ENCODE results near the gene OR8G5.

The OR8G5 gene

GRCh38 chr11:124285610-124286344 lies 29.6 kb downstream of the OR8G5 start:
- no peak for DNase-seq (ENCODE audit: low spot score)

GRCh38 chr11:124294687-124295086 lies 38.5 kb downstream of the OR8G5 start:
- DNase-seq (ENCODE audit: low spot score), result no peak

GRCh38 chr11:124296016-124296415 lies 39.8 kb downstream of the OR8G5 start:
- no peak for DNase-seq (ENCODE audit: low spot score)

GRCh38 chr11:124297921-124298320 lies 41.7 kb downstream of the OR8G5 start:
- no peak for DNase-seq (ENCODE audit: low spot score)

GRCh38 chr11:124301548-124301947 lies 45.4 kb downstream of the OR8G5 start:
- peak; percentile 25 for DNase-seq (ENCODE audit: low spot score)

- DNase-seq (ENCODE audit: low spot score), result no peak
These were observed 46.4 kb downstream of the OR8G5 start for GRCh38 chr11:124302347-124303125.

GRCh38 chr11:124307093-124307492 lies 50.9 kb downstream of the OR8G5 start:
- no peak for DNase-seq (ENCODE audit: low spot score)

GRCh38 chr11:124310721-124311120 lies 54.5 kb downstream of the OR8G5 start:
- no peak for DNase-seq (ENCODE audit: low spot score)

- no peak for DNase-seq (ENCODE audit: low spot score)
These were observed 55.1 kb downstream of the OR8G5 start for GRCh38 chr11:124311269-124311668.

GRCh38 chr11:124311670-124312069 lies 55.5 kb downstream of the OR8G5 start:
- DNase-seq (ENCODE audit: low spot score), result no peak

GRCh38 chr11:124313131-124313530 lies 57.0 kb downstream of the OR8G5 start:
- no peak for DNase-seq (ENCODE audit: low spot score)

GRCh38 chr11:124313849-124314248 lies 57.7 kb downstream of the OR8G5 start, which contains the start of gene OR8D1:
OR8D1 (minus strand) TSS chr11:124313949; CDS start chr11:124310766, 3,183 bp downstream.
- no peak for DNase-seq (ENCODE audit: low spot score)

- peak; percentile 9 for DNase-seq (ENCODE audit: low spot score)
These were observed 58.9 kb downstream of the OR8G5 start for GRCh38 chr11:124315052-124315451.
